Activated CD4-positive, alpha-beta T cell treated with anti-CD3 and anti-CD28 coated beads, Interleukin-2, amount 50 U/mL, for 16 hours (primary cell): ENCODE results near the gene USP19.
A peak's percentile ranks its signal among the peaks of the same experiment; 100 is the strongest.

Experiments
- DNase-seq: peaks from one replicate; pipeline ENCODE4 v3.0.0-alpha.2; 2020

USP19 gene

DNA sequence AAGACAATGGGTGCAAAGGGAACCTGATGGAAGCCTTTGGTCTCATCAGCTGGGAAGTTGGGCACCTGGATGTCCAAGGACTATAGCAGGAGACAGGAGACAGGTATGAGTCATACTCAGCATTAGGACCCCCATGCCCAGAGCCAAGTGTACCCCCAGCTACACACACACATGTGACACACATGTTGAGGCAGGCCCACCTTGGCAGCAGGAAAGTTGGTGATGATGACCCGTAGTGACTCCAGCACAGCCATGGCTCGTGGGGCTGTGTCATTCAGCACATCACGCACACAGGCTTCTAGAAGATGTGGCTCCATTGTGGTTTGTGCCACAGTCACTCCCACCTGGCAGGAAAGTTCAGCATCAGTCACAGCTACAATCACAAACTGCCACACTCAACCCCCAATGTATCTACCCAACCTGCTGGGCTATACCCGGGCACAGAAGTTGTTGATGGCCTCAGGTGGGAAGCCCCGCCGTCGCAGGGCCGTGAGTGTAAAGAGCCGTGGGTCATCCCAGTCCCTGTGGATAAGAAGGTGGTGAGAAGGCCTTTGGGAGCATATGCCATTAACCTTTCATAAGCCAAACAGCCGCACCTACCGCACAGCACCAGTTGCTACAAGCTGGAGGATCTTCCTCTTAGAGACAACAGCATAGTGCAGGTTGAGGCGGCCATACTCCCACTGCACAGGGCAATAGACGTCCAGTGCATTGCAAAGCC, 21.6 kb downstream of the USP19 start:
- no peak for DNase-seq

DNA sequence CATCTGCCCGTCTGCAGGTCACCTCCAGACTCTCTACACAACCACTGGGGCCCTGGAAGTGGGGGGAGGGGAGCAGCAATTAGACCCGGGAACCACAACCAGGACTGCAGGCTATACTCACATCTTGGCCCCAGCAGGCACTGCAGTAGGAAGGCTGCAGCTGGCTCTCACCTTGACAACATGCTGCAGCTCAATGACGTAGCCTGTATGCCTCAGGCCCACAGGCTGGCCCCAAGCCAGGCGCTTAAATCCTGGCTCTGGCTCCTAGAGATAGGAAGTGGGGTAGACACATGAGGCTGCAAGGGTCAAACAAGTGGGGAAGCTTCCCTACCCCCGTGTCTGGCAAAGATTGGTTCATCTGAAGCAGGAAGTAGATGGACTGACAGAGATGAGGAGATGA, 22.2 kb downstream of the USP19 start:
- DNase-seq, result no peak

DNA sequence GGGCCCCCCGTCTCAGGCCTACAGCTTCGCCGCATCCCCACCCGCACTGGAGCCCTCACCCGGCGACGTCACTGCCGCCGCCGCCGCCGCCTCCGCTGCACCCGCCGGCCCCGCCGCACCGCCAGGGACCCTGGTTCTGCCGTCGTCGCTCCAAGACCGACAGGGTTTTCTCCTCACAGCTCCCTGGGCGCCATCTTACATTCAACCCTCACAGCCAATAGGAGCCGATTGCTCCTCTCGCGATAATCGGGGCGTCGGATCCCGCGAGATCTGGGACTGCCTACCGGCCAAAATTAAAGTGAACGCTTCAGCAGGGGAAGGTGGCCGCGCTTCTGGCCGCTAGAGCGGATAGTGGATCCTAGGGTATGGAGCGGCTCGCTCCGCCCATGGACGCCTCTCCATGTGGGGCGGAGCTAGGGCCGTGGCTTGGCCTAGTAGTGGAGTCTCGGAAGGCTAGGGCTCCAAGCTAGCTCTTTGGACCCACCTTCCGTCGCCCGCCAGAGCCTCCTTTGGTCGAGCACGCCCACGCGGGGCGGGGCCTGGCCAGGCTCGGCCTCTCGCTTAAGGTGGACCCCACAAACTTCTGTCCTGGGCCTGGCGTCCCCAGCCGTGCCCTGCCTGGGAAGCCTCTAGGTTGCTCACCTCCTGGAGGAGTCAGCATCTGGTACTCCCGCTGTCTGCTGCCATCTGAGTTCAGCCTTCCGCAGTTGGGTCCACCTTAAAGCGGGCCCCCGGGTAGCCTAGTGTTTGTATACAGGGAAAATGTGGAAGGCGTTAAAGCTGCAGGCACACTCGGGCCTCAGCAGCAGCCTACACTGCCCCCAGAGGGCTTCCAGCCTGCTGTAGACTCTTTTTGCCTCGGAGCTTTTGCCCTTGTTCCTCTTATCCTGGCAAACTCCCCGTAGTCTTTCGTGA, 26.5 kb downstream of the USP19 start, which contains the start of gene QRICH1:
Gene QRICH1 (minus strand): TSS at position 219 of the 915 bp plus-strand sequence. CDS start 17,054 bp downstream, outside the sequence.
- DNase-seq, result peak; percentile 98

DNA sequence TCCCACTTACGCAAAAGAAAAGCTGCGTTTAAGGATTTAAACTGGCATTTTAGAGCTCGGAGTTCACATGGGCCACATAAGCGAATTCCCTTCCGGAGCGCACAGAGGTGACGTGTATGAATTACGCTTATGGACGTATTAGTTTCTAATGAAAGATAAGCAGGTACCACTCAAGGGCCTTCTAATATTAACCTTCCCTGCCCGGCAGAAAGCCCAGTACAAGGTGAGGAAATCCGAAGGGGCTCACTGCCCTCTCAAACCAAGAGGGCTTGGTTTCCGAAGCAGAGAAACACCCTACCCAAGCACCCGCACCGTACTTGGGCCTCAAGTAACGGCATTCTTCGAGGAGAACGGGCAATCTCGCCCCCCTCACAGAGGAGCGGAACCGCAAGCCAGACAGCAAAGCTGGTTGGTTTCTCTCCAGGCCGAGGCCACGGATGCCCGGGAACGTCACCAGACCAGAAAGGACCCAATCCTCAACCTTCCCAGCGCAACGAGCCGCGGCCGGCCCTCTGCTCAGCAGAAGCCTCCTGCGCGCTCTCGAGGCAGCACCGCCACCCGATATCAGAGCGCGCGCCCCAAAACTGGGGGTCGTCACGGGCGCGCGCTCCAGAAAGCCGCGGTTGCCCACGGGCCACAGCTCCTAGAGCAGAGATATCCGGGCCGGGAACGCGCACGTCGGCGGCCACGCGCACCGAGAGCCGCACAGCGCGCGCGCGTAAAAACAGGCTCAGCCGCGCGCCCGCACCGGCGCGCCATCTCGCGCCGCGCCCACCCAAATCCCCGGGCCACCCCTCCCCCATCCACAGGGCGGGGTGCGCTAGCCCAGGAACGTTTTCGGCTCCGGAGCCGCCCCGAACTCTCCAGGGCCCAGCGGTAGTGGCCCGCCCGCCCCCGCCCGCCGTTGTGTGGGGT, 27.4 kb downstream of the USP19 start:
- peak; percentile 86 for DNase-seq

DNA sequence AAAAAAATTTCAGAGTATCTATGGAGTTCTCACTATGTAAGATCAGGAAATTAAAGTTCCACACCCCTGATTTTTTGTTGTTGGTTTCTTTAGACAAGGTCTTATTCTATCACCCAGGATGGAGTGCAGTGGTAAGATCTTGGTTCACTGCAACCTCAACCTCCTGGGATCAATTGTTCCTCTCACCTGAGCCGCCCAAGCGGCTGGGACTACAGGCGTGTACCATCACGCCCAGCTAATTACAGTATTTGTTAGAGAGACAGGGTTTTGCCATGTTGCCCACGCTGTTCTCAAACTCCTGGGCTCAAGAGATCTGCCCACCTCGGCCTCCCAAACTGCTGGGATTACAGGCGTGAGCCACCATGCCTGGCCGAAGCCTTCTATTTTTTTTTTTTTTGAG, 39.2 kb downstream of the USP19 start:
- no peak for DNase-seq

DNA sequence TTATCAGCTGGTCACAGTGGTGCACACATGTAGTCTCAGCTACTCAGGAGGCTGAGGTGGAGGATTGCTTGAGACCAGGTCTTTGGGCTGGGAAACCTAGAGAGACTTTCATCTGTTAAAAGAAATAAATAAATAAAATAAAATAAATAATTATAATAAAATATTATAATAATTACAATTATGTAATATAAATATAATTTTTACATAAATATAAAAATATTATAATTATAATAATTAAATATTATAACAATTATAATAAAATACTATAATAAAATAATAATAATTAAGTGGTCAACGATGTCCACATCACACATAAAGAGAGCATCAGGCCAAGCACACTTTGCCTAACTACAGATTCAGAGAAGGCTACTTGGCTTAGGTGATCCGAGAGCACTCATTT, 41.4 kb downstream of the USP19 start:
- no peak for DNase-seq

DNA sequence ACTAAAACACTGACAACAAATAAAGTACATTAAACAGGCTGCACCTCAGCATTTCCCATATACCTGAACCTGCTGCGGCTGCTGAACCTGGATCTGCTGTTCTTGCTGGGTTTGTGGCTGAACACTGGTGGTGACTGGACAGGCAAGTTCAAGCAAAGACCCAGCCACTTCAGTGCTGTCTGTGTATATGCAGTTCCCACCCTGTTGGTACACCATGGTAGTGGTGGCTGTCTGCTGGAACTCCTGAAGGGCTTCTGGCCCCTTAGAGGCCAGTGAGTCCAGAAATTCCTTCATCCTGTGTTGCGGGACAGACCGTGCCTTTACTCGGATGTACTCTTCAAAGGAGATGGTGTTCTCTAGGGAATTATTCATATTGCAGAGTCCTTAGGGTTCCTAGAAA, 44.0 kb downstream of the USP19 start:
- no peak for DNase-seq

DNA sequence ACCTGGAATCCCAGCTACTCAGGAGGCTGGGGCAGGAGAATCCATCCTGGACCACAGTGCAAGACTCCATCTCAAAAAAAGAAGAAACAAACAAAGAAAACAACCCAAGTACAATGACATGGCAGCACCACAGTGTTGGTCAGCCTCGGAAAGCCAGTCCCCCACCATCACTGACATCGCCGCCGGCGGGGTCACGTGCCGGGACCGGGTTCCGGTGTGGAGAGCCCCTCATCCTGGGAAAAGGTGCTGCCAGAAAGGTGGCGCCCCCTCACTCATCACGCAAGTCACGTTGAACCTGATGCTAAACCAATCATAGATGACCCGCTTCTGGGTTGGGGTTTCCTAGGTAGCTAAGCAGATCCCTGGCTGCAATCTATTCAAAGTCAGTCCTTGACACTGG, 44.5 kb downstream of the USP19 start:
- no peak for DNase-seq
